T-helper 2 cell (primary cell): ENCODE data around the gene CEP128.

Source experiments
- DNase-seq, 5 experiments: peaks; one replicate each; pipeline versions ENCODE4 v3.0.0 to v3.0.0-alpha.2; 2012 to 2022

The CEP128 gene

GRCh38 chr14:80771201-80771600, 170.3 kb downstream of the CEP128 start:
- no peak for DNase-seq

DNA sequence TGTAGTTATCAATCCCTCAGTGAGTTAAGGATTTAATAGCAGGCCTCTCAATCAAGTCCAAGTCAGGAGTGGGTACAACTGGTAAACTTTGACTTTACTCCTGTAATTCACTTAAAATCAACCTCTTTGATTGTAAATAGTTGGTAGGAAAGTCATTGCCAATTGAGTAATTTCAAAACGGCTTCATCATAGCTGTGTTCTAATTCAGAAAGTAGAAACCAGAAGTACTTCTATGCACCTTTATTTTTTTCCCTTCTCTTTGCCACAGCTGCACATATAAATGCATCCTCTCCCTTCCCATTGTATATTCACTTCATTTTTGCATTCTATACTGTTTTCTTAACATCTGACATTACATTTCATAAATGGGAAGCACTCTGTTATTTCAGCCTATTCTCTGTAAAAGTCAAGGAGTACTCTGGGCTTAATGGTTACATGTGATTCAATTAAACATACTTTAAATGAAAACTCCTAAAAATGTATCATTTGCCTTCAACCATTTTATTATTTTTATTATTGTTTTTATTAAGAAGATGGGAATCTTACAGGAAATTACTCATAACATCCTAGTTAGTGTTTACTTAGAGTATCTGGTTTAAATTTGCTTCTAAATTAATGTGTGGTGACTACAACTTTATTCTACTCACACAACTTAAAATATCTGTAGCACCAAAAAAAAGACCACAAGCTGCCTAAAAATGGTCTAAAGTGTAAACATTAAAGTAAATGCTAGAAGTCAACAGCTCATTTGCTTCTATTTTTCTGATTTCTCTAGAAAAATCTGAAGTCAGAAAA, 171.2 kb downstream of the CEP128 start:
- DNase-seq, result no peak

DNA sequence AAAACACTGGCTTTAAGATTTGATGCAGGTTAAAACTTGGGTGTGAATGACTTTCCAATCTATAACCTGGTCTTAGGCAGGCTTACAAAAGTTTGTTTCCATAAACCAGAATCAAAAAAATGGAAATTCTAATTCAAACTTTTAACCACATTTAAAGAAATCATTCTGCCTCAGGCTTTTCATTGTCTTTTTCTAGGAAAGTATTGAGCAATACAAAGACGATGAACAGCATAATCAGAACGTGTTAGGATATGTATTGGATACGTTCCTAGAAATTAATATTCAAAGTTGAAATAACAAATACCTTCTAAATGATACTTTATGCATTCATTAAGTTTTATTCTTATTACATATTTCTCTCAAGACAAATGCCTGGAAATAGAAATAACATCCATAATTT, 172.9 kb downstream of the CEP128 start:
- DNase-seq, result no peak

GRCh38 chr14:80764921-80765507, 176.5 kb downstream of the CEP128 start:
- no peak for DNase-seq

DNA sequence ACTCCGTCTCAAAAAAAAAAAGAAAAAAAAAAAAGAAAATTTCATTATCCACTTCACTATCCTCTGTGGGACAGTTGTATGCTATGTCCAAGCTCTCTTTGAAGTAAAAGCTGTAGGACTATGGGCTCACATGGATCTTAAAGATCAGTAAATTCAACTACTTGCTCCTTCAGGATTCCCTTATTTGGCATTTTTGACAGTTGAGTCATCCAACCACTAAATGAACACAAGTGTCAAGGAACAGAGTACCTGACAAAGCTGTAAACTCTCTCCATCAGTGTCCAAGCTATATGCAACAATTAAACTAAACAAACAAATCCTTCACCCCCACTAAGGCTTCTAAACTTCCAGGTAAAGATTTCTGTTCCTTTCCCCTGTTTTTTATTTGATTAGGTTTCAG, 177.0 kb downstream of the CEP128 start:
- no peak for DNase-seq

GRCh38 chr14:80762641-80763228, 178.8 kb downstream of the CEP128 start:
- DNase-seq, result no peak

DNA sequence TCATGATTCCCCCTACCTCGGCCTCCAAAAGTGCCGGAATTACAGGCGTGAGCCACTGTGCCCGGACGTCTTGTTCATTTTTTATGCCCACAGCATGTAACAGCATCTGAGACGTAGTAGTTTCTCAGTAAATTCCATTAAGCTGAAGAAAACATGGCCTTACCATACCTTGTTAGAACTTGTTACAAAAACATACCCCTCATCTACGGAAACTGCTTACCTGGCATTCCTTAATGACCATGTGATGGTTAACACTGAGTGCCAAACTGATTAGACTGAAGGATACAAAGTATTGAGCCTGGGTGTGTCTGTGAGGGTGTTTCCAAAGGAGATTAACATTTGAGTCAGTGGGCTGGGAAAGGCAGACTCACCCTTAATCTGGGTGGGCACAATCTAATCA, 186.8 kb downstream of the CEP128 start:
- DNase-seq, result no peak

GRCh38 chr14:80751285-80751684, 190.3 kb downstream of the CEP128 start:
- no peak for DNase-seq

GRCh38 chr14:80726211-80726610, 215.3 kb downstream of the CEP128 start:
- DNase-seq, result no peak

- no peak for DNase-seq
These were observed 222.6 kb downstream of the CEP128 start for GRCh38 chr14:80718940-80719339.

- peak in 1 of 5 experiments; percentile 35 for DNase-seq
These were observed 227.1 kb downstream of the CEP128 start for GRCh38 chr14:80714474-80714873.

DNA sequence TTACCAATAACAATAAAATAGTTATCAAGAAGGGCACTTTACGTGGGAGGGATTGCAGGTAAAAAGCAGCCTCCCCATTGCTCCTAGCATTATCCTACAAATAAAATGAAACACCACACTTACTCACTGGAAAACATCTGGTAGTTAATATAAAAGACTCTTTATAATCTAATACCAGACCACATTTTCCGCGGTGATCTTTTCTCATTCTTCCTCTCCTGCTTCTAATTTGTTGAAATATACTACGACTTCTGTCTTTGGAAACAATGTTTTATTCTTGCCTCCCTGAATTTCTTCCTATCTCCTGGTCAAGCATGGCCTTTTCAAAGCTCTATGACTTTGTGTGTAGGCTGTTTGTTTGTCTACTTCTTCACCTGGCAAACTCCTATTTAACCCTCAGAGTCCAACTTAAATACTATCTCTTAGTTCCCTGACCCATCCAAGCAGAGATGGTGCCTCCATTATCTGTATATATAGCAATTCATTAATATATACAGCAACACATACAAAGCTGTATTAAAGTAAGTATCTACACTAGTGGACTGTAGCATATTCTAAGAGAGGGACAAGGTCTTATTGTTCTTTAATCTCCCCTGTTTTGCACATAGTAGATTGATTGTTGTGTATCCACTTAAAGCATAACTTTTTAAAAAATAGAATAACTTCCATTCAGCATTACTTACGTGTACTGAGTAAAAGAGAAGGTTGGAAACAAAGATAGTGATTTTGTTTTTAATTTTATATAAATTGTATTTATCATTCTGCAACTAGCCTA, 228.3 kb downstream of the CEP128 start:
- no peak for DNase-seq

GRCh38 chr14:80705241-80705980, 236.1 kb downstream of the CEP128 start:
- no peak for DNase-seq

GRCh38 chr14:80700601-80701000, 240.9 kb downstream of the CEP128 start:
- no peak for DNase-seq

DNA sequence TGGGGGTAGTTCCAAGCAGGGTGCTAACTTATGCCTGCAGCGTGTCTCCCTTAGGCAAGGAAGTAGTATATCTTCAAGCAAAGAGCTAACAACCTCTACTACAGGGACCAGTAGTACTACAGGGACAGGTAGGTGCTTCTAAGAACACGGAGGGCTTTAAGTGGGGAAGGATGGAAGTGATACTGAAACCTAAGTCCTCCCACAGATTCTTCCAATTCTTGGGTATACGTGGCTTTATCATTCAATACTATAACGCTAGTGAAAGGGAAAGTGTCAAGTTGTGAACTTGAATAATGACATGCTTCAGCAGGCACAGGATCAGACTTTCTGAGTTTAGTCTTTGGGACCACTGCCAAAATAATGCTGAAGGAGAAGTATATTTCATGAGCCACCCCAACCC, 241.7 kb downstream of the CEP128 start:
- peak in 1 of 5 experiments; percentile 13 for DNase-seq

DNA sequence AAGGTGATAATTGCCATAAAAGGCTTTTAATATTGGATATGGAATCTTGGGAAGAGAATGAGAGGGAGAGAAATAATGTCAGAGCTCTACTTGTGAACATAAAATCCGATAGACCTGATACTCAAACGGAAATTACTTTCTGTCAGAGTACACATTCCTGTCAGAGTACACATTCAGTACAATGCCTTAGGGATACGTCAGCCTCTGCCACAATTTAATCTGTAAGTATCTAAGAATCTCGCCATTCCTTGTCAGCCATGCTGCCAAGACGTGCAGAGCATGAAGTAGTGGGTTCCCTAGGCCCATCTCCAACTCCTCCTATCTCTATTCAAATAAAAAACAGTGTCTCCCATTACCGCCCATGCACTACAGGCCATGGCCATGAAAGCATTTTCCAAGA, 242.6 kb downstream of the CEP128 start:
- no peak for DNase-seq

DNA sequence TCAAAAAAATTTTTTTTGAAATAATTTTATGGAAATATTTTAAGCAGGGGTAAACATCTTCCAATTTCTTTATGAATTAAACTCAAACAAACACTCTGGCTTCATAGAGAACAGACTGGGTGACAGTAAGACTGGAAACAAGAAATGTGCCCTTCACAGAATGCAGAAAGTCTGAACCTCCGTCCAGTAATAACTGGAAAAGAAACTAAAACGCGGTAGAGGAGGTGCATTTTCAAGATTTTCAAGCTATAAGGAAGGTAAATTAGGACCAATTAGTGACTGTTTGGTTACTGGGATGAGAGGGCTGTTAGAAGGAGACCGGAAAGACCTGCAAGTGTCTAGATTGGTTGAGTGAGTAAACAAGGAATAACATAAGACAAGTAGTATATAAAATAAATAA, 245.7 kb downstream of the CEP128 start:
- peak in 1 of 5 experiments; percentile 22 for DNase-seq

DNA sequence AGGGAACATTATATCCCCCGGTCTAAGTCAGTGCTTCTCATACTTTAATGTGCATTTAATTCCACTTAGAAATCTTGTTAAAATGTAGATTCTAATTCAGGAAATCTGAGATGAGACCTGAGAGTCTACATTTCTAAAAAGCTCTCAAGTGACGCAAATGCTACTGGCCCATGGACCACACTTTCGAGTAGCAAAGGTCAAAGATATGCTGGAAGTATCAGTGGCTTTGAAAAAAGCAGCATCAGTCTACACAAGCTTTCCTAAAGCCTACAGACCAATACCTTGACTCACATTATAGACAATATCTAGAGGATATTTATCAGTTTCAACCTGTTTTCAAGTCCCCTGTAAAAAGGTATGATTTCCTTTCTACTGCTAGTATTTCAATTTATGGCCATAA, 248.6 kb downstream of the CEP128 start:
- no peak for DNase-seq

DNA sequence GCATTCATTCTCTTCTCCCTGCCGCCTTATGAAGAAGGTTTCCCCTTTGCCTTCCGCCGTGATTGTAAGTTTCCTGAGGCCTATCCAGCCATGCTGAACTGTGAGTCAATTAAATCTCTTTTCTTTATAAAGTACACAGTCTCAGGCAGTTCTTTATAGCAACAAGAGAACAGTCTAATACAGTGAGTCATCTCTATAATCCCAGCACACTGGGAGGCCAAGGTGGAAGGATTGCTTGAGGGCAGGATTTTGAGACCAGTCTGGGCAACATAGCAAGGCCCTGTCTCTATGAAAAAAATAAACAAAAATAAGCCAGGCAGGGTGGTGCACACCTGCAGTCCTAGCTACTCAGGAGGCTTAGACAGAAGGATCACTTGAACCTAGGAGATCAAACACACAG, 259.9 kb downstream of the CEP128 start:
- DNase-seq, result no peak

GRCh38 chr14:80679273-80679672, 262.3 kb downstream of the CEP128 start:
- DNase-seq, result no peak

- no peak for DNase-seq
These were observed 263.1 kb downstream of the CEP128 start for GRCh38 chr14:80678436-80678835.

GRCh38 chr14:80669426-80669825, 272.1 kb downstream of the CEP128 start:
- no peak for DNase-seq

GRCh38 chr14:80664576-80664975, 277.0 kb downstream of the CEP128 start:
- peak in 1 of 5 experiments; percentile 6 for DNase-seq
